Stomach (tissue), 9 donors: ENCODE measurements around the gene MRPL57. TPM values are rescaled to one million over a fixed set of nuclear protein-coding genes. Genes with fewer than 3 reads are reported as not detected.
"Not testable (repeated sequence)": the region's sequence is repeated elsewhere in the genome, so short reads cannot be mapped to it uniquely, and the experiment has no call there.

Experiments
- DNase-seq, 2 donors: peaks; one replicate each; pipeline versions ENCODE4 v3.0.0 to v3.0.0-alpha.2; 2013 to 2019
- H3K27ac ChIP-seq, 5 donors: fragments of 200-600 bp in 4 of 5; sonication (generic) in 4 of 5; one replicate each; pipeline ENCODE4 v1.5.1; 2013 to 2019; ENCODE audit warnings: mild to moderate bottlenecking in 1 of 5, moderate library complexity in 1 of 5
- H3K27me3 ChIP-seq, 3 donors: fragments of 200-600 bp; sonication (generic); one replicate each; pipeline ENCODE4 v1.5.1; 2017 to 2019; ENCODE audit warnings: mixed run types in 1 of 3
- H3K36me3 ChIP-seq, 4 donors: fragments of 200-600 bp; sonication (generic); 1 replicate in 3 of 4; 2 replicates in 1 of 4; pipeline ENCODE4 v1.5.1; 2016 to 2019
- H3K4me1 ChIP-seq, 4 donors: fragments of 200-600 bp; sonication (generic); one replicate each; pipeline ENCODE4 v1.5.1; 2016 to 2019
- H3K4me3 ChIP-seq, 4 donors: fragments of 200-600 bp; sonication (generic) in 3 of 4; one replicate each; pipeline ENCODE4 v1.5.1; 2016 to 2019; ENCODE audit warnings: mild to moderate bottlenecking in 1 of 4
- H3K9me3 ChIP-seq, 4 donors: fragments of 200-600 bp; sonication (generic); one replicate each; pipeline ENCODE4 v1.5.1; 2016 to 2019
- EP300 ChIP-seq: sonication (generic); formaldehyde crosslinking; IDR thresholded peaks from one replicate; pipeline ENCODE4 v1.6.1; 2017; ENCODE audit warnings: antibody characterized with exemption
- POLR2A ChIP-seq, 4 donors: fragments of 450-650 bp; IDR thresholded peaks; one replicate each; pipeline ENCODE4 v1.6.1; 2016; ENCODE audit warnings: antibody characterized with exemption in 4 of 4, control low read depth in 2 of 4, mild to moderate bottlenecking in 1 of 4, moderate library complexity in 1 of 4
- POLR2AphosphoS5 ChIP-seq, 3 donors: sonication (generic); formaldehyde crosslinking; IDR thresholded peaks; one replicate each; pipeline ENCODE4 v1.6.1; 2016; ENCODE audit warnings: antibody characterized with exemption in 3 of 3
- WGBS, 5 donors: extraction: QIAGEN DNeasy Blood & Tissue Kit in 3 of 5; methylation state at CpG; one replicate each; pipeline versions ENCODE4 v1.1.5 to v1.1.7; 2013 to 2018; 5-methylcytosine and 5-hydroxymethylcytosine counted together
- intact Hi-C: fragments of 100-400 bp; cut with DNase I; formaldehyde crosslinking; loops from one replicate; pipeline ENCODE4 v1.15.1; 2023; ENCODE audit warnings: low total_unique reads
- polyA plus RNA-seq, 3 donors: library from polyadenylated mRNA; stranded (reverse); fragments of 200-250 nt; gene quantifications; one replicate each; pipeline ENCODE4 v1.2.3, GENCODE V29; 2013
- total RNA-seq, 5 donors: library from RNA; depleted of rRNA; stranded (reverse); fragments of >200 nt; gene quantifications; one replicate each; pipeline versions ENCODE4 v1.1.0 to v1.2.3, GENCODE V29; 2014 to 2016
- TF ChIP-seq, protein P1 (sequence below), 7 experiments: fragments of 450-650 bp in 4 of 7; fragments of 200-600 bp in 3 of 7; sonication (generic) in 3 of 7; IDR thresholded peaks; one replicate each; pipeline ENCODE4 v1.5.1; 2016 to 2019; ENCODE audit warnings: antibody characterized with exemption in 7 of 7, control low read depth in 2 of 7, mild to moderate bottlenecking in 1 of 7
- donor health status: healthy with polysubstance abuse.
- donor health status: Bipolar disorder and iron deficiency.
- donor health status: healthy.

The MRPL57 gene
- total and polyA plus RNA-seq, 8 donors = 13.8 to 83.0 (median 26.6) TPM

DNA sequence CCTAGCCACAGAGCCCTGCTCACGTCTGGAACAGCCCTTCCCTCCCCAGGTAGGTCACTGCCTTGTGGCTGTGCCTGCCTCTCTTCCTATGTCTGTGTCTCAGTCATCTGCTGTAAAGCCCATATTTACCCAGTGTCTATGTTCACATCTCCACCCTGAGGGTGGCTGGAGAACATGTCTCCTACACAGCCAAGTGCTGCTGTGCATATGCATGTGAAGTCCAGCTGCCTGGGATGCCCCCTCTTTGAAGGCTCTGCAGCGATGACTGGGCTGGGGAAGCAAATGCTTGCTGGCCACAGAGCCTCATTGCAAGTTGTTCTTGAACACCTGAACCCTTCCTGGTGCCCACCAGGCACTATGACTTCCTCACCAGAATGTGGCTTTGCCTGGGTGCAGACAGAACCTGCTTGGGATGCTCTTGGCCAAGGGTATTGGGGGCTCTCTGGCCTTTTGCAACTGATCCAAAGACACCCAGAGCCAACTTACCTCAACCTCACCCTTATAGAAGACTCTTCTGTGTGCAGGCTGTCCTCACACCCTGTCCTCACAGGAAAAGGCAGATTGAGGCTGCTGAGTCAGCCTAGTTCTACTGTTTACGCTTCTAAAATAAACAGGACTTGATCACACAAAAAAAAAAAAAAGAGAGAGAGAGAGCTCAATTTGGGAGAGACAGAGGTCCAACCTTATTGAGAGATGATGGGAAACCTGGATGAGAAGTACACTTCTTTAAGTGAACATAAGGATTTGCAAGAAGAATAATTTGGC is 26.5 kb downstream of the MRPL57 start:
- H3K4me1 ChIP-seq = peaks cover 0 to 4% (median 2%) of the 10 kb centered on the region in 4 donors
- H3K4me3 ChIP-seq = no peak overlapping the region
- no peaks in the 10 kb centered on the region for H3K36me3 ChIP-seq
- intact Hi-C loops = no loop called here
- H3K9me3 ChIP-seq = no peaks in the 10 kb centered on the region
- no peak overlapping the region for H3K27ac ChIP-seq
- TF ChIP-seq POLR2A (IDR thresholded peaks at IDR 0.05) (no peak), EP300 (no peak), POLR2AphosphoS5 (IDR thresholded peaks at IDR 0.05) (no peak)
- TF ChIP-seq, protein P1, sequence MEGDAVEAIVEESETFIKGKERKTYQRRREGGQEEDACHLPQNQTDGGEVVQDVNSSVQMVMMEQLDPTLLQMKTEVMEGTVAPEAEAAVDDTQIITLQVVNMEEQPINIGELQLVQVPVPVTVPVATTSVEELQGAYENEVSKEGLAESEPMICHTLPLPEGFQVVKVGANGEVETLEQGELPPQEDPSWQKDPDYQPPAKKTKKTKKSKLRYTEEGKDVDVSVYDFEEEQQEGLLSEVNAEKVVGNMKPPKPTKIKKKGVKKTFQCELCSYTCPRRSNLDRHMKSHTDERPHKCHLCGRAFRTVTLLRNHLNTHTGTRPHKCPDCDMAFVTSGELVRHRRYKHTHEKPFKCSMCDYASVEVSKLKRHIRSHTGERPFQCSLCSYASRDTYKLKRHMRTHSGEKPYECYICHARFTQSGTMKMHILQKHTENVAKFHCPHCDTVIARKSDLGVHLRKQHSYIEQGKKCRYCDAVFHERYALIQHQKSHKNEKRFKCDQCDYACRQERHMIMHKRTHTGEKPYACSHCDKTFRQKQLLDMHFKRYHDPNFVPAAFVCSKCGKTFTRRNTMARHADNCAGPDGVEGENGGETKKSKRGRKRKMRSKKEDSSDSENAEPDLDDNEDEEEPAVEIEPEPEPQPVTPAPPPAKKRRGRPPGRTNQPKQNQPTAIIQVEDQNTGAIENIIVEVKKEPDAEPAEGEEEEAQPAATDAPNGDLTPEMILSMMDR (IDR thresholded peaks at IDR 0.05) = no peak
- peak in 1 of 2 donors; percentile 16 for DNase-seq
- no peaks in the 10 kb centered on the region for H3K27me3 ChIP-seq
- WGBS, 5 donors = 36 to 50% (median 46%) methylated on average over 3 of the region's 3 CpGs

DNA sequence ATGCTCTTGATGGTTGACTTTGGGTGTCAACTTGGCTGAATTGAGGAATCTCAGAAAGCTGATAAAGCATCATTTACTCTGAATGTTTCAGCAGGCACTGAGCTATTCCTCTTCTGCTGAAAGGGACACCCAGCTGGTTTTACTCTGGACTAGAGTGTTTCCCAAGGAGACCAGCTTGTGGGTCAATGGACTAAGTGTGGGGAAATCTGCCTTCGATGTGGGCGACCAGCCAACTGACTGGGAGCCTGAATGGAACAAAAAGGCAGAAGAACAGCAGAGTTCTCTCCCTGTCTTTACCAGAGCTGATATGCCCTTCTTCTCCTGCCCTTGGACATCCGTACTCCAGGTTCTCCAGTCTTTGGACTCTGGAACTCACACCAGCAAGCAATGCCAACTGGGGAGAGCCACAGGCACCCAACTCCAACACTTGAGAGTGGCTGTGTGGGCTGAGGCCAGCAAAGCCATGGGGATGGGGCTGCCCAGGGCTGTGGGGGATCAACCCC is 32.2 kb downstream of the MRPL57 start:
- Histone ChIP-seq H3K4me1 (no peaks in the 10 kb centered on the region), H3K36me3 (no peaks in the 10 kb centered on the region), H3K9me3 (peaks cover 0 to 9% (median 0%) of the 10 kb centered on the region in 4 donors), H3K27ac (no peak overlapping the region), H3K4me3 (no peak overlapping the region), H3K27me3 (peaks cover 0 to 14% (median 0%) of the 10 kb centered on the region in 3 donors)
- TF ChIP-seq POLR2A (IDR thresholded peaks at IDR 0.05) = no peak
- TF ChIP-seq, protein P1 (IDR thresholded peaks at IDR 0.05) = no peak
- no peak for TF ChIP-seq POLR2AphosphoS5 (IDR thresholded peaks at IDR 0.05)
- WGBS, 5 donors = 77 to 88% (median 86%) methylated on average over 3 of the region's 3 CpGs
- no peak for DNase-seq
- intact Hi-C loops = no loop called here

DNA sequence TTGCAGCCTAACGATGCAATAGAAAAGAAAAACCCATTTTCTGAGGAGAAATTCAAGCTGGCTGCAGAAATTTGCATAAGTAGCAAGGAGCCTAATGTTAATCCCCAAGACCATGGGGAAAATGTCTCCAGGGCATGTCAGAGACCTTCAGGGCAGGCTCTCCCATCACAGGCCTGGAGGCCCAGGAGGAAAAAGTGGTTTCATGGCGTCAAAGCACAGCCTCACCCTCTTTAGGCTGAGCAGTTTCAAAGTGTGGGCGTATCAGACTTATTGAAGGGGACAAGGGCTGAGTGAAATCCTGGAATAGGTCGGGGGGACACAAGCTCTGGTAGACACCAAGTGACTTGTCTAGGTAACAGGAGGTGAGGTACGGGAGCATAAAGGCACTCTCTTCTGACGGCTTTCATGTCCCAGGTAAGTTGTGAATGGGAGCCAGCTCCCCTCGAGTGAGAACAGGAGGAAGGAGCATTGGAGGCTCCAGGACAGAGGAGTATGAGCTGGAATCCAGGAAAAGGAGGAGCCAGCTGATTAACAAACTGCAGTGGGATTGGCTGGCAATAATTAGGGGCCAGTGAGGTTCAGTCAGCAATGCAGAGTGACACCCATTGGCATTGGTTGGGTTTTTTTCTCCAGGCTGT is 35.8 kb downstream of the MRPL57 start:
- no peaks in the 10 kb centered on the region for H3K36me3 ChIP-seq
- TF ChIP-seq, protein P1 (IDR thresholded peaks at IDR 0.05) = no peak
- no peak for TF ChIP-seq POLR2AphosphoS5 (IDR thresholded peaks at IDR 0.05)
- TF ChIP-seq POLR2A (IDR thresholded peaks at IDR 0.05) = no peak
- no peak for TF ChIP-seq EP300
- peaks cover 0 to 9% (median 0%) of the 10 kb centered on the region in 4 donors for H3K9me3 ChIP-seq
- peaks cover 0 to 4% (median 0%) of the 10 kb centered on the region in 4 donors for H3K4me1 ChIP-seq
- peaks cover 0 to 25% (median 0%) of the 10 kb centered on the region in 3 donors for H3K27me3 ChIP-seq
- WGBS, 5 donors = 82 to 88% (median 87%) methylated on average over 7 of the region's 7 CpGs
- no peak overlapping the region for H3K27ac ChIP-seq
- intact Hi-C loops = no loop called here
- DNase-seq = no peak
- H3K4me3 ChIP-seq = no peak overlapping the region

DNA sequence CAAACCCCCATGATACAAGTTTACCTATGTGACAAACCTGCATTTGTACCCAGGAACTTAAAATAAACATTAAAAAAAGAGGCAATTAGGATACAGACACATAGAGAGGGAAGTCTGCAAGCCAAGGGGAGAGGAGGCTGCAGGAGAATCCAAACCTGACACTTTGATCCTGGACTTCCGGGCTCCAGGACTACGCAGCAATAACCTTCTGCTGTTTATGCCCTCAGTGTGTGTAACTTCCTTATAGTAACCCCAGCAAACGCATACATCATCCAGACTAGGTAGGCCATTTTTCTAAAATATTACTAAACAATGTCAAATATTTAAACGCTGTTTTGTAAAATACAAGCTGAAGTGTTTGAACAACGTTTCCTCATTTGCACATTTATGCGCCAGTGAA is 39.0 kb downstream of the MRPL57 start:
- peaks cover 0 to 19% (median 0%) of the 10 kb centered on the region in 3 donors for H3K27me3 ChIP-seq
- H3K4me1 ChIP-seq, intact Hi-C loops, DNase-seq, H3K4me3 ChIP-seq, H3K27ac ChIP-seq, H3K9me3 ChIP-seq, H3K36me3 ChIP-seq: not testable (repeated sequence)
- WGBS, 5 donors = 59 to 79% (median 73%) methylated on average over 6 of the region's 6 CpGs
